22Rv1 (cell line): ENCODE measurements around the gene SLC8A1.

Experiments
- H3K27ac ChIP-seq: fragments of 450-650 bp; 2 replicates; pipeline ENCODE4 v1.5.1; 2017
- CTCF ChIP-seq: fragments of 450-650 bp; IDR thresholded peaks from 2 replicates; pipeline ENCODE4 v1.5.1; 2017; ENCODE audit warnings: mild to moderate bottlenecking
- ZFX ChIP-seq: fragments of 450-650 bp; IDR thresholded peaks from 2 replicates; pipeline ENCODE4 v1.6.1; 2017; ENCODE audit warnings: antibody characterized with exemption, borderline replicate concordance

SLC8A1 gene

DNA sequence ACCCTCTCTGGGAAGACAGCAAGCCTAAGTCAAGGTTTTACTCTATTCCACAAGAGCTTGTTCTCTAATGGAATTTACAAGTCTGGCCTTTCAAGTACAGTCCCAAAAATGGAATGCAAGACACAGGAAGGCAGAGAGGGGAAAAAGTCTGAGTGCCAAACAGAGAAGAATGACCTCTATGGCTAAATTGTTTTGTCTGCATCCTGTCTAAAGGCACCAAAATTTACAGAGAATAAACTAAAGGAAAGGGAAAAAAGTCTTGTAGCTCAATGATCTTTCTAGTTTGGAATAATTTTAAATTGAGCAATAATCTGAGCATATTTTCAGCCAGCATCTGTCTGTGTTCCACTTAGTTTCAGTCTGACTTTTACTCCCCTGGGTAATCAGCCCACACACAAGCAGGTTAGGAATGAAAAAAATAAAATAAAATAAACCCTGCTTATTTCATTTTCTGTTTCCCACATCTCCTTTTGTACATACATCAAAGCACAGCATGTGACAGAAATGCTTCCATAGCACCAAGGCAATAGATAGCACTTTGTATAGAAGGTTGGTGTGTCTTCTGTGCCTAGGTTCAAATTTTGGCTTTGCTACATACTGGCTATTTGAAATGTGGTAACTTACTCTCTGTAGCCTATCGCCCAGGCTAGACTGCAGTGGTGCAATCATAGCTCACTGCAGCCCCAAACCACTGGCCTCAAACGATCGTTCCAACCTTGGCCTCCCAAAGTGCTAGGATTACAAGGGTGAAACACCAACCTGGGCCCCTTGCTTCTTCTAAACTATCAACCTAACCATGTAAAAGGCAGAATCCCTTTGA lies 105.1 kb downstream of the SLC8A1 start:
- TF ChIP-seq CTCF (no peak), ZFX (no peak)
- H3K27ac ChIP-seq: no peak overlapping the region

- TF ChIP-seq ZFX (no peak), CTCF (no peak)
- no peak overlapping the region for H3K27ac ChIP-seq
Observed at GRCh38 chr2:40344364-40344763, 107.5 kb downstream of the SLC8A1 start.

DNA sequence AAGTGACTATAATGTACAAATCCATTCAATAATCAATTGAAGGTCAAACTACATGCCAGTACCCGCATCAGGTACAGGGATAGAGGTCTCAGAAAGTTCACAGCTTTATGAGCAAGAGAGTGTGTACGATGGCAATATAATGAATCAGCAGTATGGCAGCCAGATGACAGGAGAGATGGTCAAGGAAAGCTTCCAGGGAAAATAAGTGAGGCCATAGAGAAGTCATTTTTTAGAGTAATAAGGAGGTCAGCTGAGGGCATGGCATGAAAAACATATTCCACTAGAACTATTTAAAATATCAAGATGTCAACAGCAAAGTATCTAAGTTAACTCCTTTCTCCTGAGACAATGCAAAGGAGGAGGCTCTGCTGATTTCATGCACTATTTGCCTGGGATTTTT lies 108.0 kb downstream of the SLC8A1 start:
- no peak overlapping the region for H3K27ac ChIP-seq
- TF ChIP-seq CTCF: no peak

DNA sequence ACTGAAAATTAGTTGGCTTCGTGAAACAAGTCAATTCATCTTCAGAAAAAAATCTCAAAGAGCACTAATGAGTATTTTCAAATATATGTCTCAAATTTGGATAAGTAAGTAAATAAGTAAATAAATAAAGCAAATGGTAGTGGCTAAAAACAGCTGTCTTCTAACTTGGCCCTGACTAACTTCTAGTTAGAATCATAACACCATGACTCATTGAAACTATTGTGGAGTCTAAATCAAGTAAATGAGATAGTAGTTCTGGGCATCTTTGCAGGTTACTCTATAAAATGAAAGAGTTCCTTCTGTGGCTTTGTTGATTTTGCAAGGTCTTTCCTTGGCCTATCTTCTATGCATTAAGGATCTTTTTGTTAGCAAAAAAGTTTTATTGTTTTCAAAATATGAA lies 110.7 kb downstream of the SLC8A1 start:
- TF ChIP-seq ZFX: no peak
- no peak for TF ChIP-seq CTCF
- no peak overlapping the region for H3K27ac ChIP-seq

DNA sequence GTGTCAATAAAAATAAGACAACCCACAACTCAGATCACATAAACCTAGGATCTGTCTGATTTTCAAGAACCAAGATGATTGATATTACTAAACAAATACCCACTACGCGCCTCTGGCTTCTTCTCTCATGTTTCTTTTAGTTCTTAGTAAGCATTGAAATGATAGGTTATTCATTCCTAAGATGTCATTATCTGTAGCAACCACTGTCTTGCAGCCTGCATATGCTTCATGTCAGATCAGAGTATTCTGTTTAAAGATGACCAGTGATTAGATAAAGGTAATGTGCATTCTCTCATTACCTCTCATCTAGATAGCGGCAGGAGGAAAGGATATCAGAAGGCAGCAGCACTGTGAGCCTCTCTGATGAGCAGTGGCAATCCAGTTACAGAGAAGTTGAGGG lies 112.9 kb downstream of the SLC8A1 start:
- no peak overlapping the region for H3K27ac ChIP-seq
- TF ChIP-seq CTCF (no peak), ZFX (no peak)

- H3K27ac ChIP-seq: no peak overlapping the region
- TF ChIP-seq ZFX: no peak
- TF ChIP-seq CTCF: no peak
Observed at GRCh38 chr2:40332191-40332826, 119.6 kb downstream of the SLC8A1 start.

- H3K27ac ChIP-seq: no peak overlapping the region
- TF ChIP-seq CTCF (no peak), ZFX (no peak)
Observed at GRCh38 chr2:40330096-40330495, 121.8 kb downstream of the SLC8A1 start.
